SU-DHL-6 (cell line): ENCODE data around the gene ALDH4A1.

Experiments
- EZH2phosphoT487 ChIP-seq: fragments of 200-600 bp; sonication (generic), shearing (Covaris generic); conservative IDR thresholded peaks from 2 replicates; pipeline ENCODE4 v1.6.1; 2018; ENCODE audit warnings: mild to moderate bottlenecking, antibody characterized with exemption, low read length, moderate library complexity, mixed read lengths
- TF ChIP-seq, protein P1 (sequence below): fragments of 200-600 bp; sonication (generic); IDR thresholded peaks from one replicate; pipeline ENCODE4 v1.5.1; 2017; ENCODE audit warnings: antibody characterized with exemption, mild to moderate bottlenecking, low read length, moderate library complexity; ENCODE audit not compliant: insufficient read depth, poor library complexity, severe bottlenecking

DNA sequence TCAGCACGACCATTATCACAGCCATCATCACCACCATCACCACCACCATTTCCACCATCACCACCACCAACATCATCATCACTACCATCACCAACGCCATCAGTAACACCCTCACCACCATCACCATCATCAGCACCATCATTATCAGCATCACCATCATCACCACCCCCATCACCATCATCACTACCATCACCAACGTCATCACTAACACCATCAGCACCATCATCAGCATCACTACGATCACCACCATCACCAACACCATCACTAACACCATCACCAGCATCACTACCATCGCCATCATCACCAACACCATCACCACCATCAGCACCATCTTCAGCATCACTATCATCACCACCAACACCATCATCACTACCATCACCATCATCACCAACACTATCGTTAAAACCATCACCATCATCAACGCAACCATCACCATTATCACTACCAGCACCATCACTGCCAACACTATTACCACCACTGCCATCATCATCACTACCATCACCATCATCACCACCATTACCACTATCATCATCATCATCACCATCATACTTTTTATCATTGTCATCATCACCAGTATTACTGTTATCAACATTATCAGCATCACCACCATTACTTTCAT lies 44.2 kb downstream of the ALDH4A1 start:
- TF ChIP-seq, protein P1, sequence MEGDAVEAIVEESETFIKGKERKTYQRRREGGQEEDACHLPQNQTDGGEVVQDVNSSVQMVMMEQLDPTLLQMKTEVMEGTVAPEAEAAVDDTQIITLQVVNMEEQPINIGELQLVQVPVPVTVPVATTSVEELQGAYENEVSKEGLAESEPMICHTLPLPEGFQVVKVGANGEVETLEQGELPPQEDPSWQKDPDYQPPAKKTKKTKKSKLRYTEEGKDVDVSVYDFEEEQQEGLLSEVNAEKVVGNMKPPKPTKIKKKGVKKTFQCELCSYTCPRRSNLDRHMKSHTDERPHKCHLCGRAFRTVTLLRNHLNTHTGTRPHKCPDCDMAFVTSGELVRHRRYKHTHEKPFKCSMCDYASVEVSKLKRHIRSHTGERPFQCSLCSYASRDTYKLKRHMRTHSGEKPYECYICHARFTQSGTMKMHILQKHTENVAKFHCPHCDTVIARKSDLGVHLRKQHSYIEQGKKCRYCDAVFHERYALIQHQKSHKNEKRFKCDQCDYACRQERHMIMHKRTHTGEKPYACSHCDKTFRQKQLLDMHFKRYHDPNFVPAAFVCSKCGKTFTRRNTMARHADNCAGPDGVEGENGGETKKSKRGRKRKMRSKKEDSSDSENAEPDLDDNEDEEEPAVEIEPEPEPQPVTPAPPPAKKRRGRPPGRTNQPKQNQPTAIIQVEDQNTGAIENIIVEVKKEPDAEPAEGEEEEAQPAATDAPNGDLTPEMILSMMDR: no peak
- TF ChIP-seq EZH2phosphoT487: no peak
